LNCAP (cell line): ENCODE data around the gene BEGAIN.
A peak's percentile ranks its signal among the peaks of the same experiment; 100 is the strongest.

ENCODE experiments used
- CTCF ChIP-seq: fragments of 450-650 bp; IDR thresholded peaks from 2 replicates; pipeline ENCODE4 v1.5.1; 2017; ENCODE audit warnings: mild to moderate bottlenecking

The BEGAIN gene

DNA sequence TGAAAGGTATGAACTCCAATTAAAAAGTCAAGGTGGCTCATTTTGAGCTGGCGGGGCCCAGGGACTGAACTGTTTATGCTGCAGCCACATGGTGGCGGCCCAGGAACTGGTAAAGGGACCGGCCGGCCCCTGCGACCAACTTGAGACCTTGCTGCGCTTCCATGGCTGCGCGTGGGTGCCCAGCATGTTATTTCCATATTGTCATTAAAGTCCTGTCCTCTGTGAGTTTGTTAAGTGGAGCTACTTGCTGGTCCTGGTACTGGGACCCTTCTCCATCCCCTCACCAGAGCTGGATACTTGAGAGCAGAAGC, 62.3 kb downstream of the BEGAIN start:
- TF ChIP-seq CTCF: peak; percentile 38; the same call in 1 of the 2 replicates

DNA sequence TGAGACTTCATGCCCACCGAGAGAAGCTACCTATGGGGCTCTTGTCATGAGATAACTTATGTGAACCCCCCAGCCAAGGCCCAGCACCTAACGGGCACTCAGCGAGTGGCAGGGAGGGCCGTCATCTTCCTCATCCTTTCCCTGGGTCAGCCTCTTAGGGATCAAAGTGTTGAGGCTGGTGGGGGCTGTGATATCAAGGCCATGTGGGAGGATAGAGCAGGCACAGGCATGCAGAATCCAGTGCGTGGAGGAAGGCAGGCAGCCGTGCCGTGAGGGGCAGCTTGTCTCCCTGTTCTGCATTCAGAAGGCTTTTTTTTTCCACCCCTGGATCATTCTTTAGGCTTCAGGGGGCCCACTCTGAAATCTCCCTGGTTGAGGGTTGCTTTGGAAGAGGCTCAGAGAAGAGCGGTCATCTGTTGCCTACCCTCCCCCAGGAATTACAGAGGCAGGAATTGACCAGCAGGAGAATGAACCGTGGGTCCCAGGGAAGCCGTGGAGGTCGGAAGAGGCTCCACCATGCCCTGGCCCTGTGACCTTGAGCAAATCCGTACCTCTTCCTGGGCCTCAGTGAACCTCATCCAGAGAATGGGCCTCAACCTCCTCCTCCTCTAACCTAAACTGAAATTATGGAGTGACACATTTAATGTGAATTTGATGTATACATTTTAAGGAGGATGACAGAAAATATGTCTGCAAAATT, 62.8 kb downstream of the BEGAIN start:
- no peak for TF ChIP-seq CTCF

GRCh38 chr14:100523843-100524169, 63.4 kb downstream of the BEGAIN start:
- TF ChIP-seq CTCF: no peak

DNA sequence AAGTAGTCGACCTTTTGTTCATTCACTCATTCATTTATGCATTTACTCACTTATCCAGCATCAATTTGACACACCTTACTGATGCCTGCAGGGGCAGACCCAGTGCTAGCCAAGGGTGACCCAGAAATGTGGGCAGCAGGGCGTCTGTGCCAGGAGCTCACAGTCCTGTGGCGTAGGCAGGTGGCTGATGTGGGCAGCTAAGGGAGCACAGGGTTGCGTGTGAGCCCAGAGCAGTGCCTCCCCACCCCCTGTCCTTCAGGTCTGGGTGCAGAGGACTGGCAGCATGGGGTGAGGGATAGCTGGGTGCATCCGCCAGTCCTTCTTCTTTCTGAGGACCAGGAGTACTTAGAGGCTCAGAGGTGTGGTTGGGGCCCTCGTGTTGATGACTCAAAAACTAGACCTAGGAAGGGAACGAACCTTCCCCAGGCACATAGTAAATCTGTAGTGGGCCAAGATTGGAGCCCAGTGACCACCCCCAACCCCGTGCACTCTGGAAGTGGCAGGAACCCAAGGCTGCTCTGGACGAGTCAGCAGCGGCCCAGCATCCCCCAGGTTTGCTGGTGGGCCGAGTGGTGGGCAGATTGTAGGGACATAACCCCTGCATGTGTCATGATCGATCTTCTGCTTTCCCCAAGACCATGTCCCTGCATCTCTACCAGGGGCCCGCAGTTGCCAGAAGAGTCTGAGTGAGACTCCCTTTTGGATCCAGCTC, 63.9 kb downstream of the BEGAIN start:
- TF ChIP-seq CTCF: no peak

DNA sequence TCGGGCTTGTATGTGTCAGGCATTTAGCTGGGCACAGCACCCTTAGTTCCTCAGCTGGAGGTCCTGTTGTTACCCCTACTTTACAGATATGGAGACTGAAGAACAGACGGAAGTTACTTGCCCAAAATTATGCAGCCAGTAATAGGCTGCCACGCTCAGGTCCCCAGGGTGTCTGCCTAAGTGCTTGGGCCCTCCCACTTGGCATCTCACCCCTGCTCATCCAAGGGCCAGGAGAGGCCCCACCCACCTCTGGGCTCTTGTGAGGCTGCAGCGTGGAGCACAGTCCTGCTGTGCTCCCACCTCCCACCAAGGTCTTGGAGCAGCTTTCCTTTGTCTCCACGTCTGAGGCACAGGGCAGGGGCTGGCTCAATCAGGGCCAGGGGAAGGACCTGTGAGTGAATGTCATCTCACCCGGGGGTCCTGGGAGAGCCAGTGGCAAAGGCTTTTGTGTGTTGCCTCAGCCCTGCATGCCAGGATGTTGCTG, 64.6 kb downstream of the BEGAIN start:
- no peak for TF ChIP-seq CTCF

DNA sequence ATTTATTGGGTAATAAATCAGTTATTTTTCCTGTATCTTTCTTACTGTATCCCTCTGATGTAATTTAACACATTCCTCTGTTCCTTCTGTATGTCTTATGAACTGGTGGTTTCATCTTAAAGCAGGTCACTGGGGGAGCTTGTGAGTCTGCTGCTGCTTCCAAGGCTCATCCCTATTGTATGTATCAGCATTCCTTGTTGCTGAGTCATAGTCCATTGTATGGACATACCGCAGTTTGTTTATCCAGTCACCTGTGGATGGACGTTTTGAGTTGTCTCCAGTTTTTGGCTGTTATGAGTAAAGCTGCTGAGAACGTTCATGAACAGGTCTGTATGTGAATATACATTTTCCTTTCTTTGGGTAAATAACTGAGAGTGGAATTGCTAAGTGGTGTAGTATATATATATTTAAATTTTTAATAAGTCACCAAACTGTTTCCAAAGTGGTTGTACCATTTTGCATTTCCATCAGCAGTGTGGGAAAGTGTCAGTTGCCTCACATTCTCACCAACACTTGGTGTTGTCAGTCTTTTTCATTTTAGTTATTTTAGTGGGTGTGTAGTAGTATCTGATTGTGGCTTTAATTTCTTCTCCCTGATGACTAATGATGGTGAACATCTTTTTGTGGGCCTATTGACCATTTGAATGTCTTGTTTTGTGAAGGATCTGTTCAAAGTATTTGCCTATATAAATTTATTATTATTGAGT, 82.7 kb downstream of the BEGAIN start:
- no peak for TF ChIP-seq CTCF

GRCh38 chr14:100503251-100503650, 84.0 kb downstream of the BEGAIN start:
- no peak for TF ChIP-seq CTCF
